HepG2 (cell line): ENCODE data around the gene NUP85. TPM values are rescaled to one million over a fixed set of nuclear protein-coding genes. Genes with fewer than 3 reads are reported as not detected.
A peak's percentile ranks its signal among the peaks of the same experiment; 100 is the strongest.

Source experiments
- AGO2 ChIP-seq: fragments of 200-400 bp; formaldehyde crosslinking; optimal IDR thresholded peaks from 2 replicates; pipeline ENCODE3; 2017; ENCODE audit warnings: mild to moderate bottlenecking, low read depth, low read length, moderate library complexity
- CAMTA2 ChIP-seq: sonication (generic); formaldehyde crosslinking; IDR thresholded peaks from 2 replicates; pipeline ENCODE4 v1.4.0; 2020; ENCODE audit warnings: mild to moderate bottlenecking, missing genetic modification reagents, borderline replicate concordance
- EP300 ChIP-seq, 3 experiments: sonication (generic) in 1 of 3; formaldehyde crosslinking in 1 of 3; IDR thresholded peaks; 2 replicates each; pipeline versions ENCODE4 v1.5.1 to v1.6.1; 2011 to 2020; ENCODE audit warnings: low read depth in 2 of 3, low read length in 2 of 3, borderline replicate concordance in 1 of 3, improper control_type of control experiment in 1 of 3, mild to moderate bottlenecking in 1 of 3, missing genetic modification reagents in 1 of 3, moderate library complexity in 1 of 3
- PAWR ChIP-seq: sonication (generic); formaldehyde crosslinking; IDR thresholded peaks from 2 replicates; pipeline ENCODE4 v1.4.0; 2020; ENCODE audit warnings: missing genetic modification reagents, mild to moderate bottlenecking, borderline replicate concordance
- PAX8 ChIP-seq: sonication (generic); formaldehyde crosslinking; IDR thresholded peaks from 2 replicates; pipeline ENCODE4 v1.8.0; 2022; ENCODE audit warnings: mild to moderate bottlenecking, missing genetic modification reagents, borderline replicate concordance
- PRMT3 ChIP-seq: sonication (generic); formaldehyde crosslinking; IDR thresholded peaks from 2 replicates; pipeline ENCODE4 v1.8.1; 2022; ENCODE audit warnings: low read depth, mild to moderate bottlenecking, moderate library complexity, missing genetic modification reagents, borderline replicate concordance
- RFX3 ChIP-seq: IDR thresholded peaks from 2 replicates; pipeline ENCODE4 v1.6.1; 2016; ENCODE audit warnings: missing biosample characterization, missing genetic modification reagents
- RFXANK ChIP-seq: IDR thresholded peaks from 2 replicates; pipeline ENCODE4 v1.6.1; 2016
- SMAD1 ChIP-seq: sonication (generic); formaldehyde crosslinking; IDR thresholded peaks from 2 replicates; pipeline ENCODE4 v1.4.0; 2020; ENCODE audit warnings: missing genetic modification reagents, low read depth, mild to moderate bottlenecking, borderline replicate concordance
- THYN1 ChIP-seq: sonication (generic); formaldehyde crosslinking; IDR thresholded peaks from 2 replicates; pipeline ENCODE4 v1.8.1; 2023; ENCODE audit warnings: low read depth, mild to moderate bottlenecking, moderate library complexity, missing genetic modification reagents, borderline replicate concordance
- TOPORS ChIP-seq: sonication (generic); formaldehyde crosslinking; IDR thresholded peaks from 2 replicates; pipeline ENCODE4 v1.8.0; 2023; ENCODE audit warnings: mild to moderate bottlenecking, missing genetic modification reagents
- ZNF343 ChIP-seq: sonication (generic); formaldehyde crosslinking; IDR thresholded peaks from 2 replicates; pipeline ENCODE4 v1.4.0; 2020; ENCODE audit warnings: mild to moderate bottlenecking, missing genetic modification reagents
- ZNF709 ChIP-seq: sonication (generic); formaldehyde crosslinking; IDR thresholded peaks from 2 replicates; pipeline ENCODE4 v1.5.0; 2020; ENCODE audit warnings: mild to moderate bottlenecking, missing genetic modification reagents
- ZNF883 ChIP-seq: sonication (generic); formaldehyde crosslinking; IDR thresholded peaks from 2 replicates; pipeline ENCODE4 v1.5.1; 2020; ENCODE audit warnings: mild to moderate bottlenecking, missing genetic modification reagents; ENCODE audit errors: not compliant biosample characterization
- polyA plus RNA-seq, 8 experiments: library from polyadenylated mRNA; depleted of rRNA in 3 of 8; stranded (reverse) in 7 of 8; unstranded in 1 of 8; fragments of >200 nt; fragmentation: Illumina TruSeq in 4 of 8; extraction: Trizol in 4 of 8; gene quantifications; 2 replicates each; pipeline versions ENCODE4 v1.2.1 to v1.2.3, GENCODE V29; 2011 to 2016; ENCODE audit warnings: low read depth in 4 of 8, missing spikeins in 1 of 8, mixed read lengths in 1 of 8; ENCODE audit not compliant: insufficient read depth in 1 of 8
- total RNA-seq, 5 experiments: library from RNA; depleted of rRNA; stranded (reverse); fragments of >200 nt; fragmentation: Illumina TruSeq; extraction: Trizol; gene quantifications; 2 replicates each; pipeline ENCODE4 v1.2.3, GENCODE V29; 2016; ENCODE audit warnings: low read depth in 1 of 5
- TF ChIP-seq, protein P1 (sequence below): sonication (generic); formaldehyde crosslinking; IDR thresholded peaks from 2 replicates; pipeline ENCODE4 v1.4.0; 2020; ENCODE audit warnings: missing genetic modification reagents, low read depth, mild to moderate bottlenecking, borderline replicate concordance
- TF ChIP-seq, protein P2 (sequence below): fragments of 450-650 bp; IDR thresholded peaks from 2 replicates; pipeline ENCODE4 v1.6.1; 2016
- TF ChIP-seq, protein P3 (sequence below): sonication (generic); formaldehyde crosslinking; IDR thresholded peaks from 2 replicates; pipeline ENCODE4 v1.4.0; 2020; ENCODE audit warnings: low read depth, missing genetic modification reagents
- TF ChIP-seq, protein P4 (sequence below): sonication (generic); formaldehyde crosslinking; IDR thresholded peaks from 2 replicates; pipeline ENCODE4 v1.5.0; 2020; ENCODE audit warnings: mild to moderate bottlenecking, missing genetic modification reagents

The NUP85 gene
- total and polyA plus RNA-seq, 2 of the 13 experiments (the other 11 are each of a cell fraction or from before 2014, with no cell fraction given), result 89.1 to 124 TPM

DNA sequence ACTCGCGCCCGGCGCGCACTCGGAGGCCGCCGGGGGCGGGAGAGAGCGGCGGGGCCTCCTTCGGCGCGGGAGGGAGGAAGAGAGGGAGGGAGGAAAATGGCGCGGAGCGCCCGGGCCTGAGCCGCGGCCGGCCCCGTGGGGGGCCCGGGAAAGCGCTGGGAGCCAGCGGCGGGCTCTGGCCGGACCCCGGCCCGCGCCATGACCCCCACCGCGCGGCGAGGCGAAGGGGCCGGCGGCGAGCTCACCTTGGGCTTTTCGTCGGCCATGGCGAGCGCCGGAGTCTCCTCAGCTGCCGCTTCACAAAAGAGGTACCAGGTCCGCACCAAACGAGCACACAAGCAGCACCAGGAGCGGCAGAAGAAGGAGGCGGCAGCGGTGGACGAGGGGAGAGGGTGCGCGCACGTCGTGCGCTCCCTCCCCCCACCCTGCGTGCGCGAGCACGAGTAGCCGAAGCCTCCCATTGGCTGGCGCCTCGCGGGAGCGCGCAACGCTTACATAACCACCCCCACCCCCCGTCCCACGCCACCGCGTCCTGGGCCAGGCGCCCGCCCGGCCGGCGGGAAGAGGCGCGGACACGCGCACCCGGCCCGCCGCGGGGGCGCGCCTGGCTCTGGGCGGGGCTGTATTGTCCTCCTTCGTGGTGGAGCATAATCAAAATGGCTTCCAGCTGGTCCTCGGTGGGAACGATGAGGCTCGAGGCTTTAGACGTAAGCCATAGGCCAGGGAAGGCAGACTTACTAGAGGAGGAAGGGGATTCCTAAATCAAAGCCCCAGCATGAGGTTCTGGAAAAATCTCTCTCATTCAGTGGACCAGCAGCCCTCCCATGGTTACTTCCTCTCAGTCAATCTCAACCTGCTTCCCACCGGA is 22.7 kb upstream of the NUP85 start, which contains the start of gene SUMO2 (continued):
- TF ChIP-seq THYN1 (no peak), PRMT3 (CRISPR knock-in tag) (peak; percentile 37; the same call in 1 of the 2 replicates), EP300 (IDR thresholded peaks at IDR 0.05; ENCODE audit: low read depth in 2 of 2, low read length in 2 of 2) (peak in 1 of 2 experiments; percentile 44; a peak in 3 of 4 replicates), EP300 (CRISPR knock-in tag; IDR thresholded peaks at IDR 0.05; ENCODE audit: borderline replicate concordance) (0 out of 2 replicates have a peak, but pooled peaks have one; percentile 39), ZNF343 (CRISPR knock-in tag) (no peak; the same call in 1 of the 2 replicates), SMAD1 (CRISPR knock-in tag) (no peak), PAX8 (CRISPR knock-in tag) (no peak), PAWR (CRISPR knock-in tag) (no peak), ZNF883 (CRISPR knock-in tag) (peak; percentile 68), RFX3 (CRISPR knock-in tag) (no peak), CAMTA2 (no peak), RFXANK (CRISPR knock-in tag) (0 out of 2 replicates have a peak, but pooled peaks have one; percentile 46), TOPORS (CRISPR knock-in tag) (peak; percentile 59; the same call in 1 of the 2 replicates), AGO2 (peak; percentile 94), ZNF709 (CRISPR knock-in tag) (0 out of 2 replicates have a peak, but pooled peaks have one; percentile 32)
- TF ChIP-seq, protein P1, sequence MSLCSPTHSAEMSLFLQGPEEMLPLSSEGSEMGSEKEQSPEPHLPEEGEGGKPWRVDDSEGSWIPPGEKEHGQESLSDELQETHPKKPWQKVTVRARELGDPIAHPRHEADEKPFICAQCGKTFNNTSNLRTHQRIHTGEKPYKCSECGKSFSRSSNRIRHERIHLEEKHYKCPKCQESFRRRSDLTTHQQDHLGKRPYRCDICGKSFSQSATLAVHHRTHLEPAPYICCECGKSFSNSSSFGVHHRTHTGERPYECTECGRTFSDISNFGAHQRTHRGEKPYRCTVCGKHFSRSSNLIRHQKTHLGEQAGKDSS (CRISPR knock-in tag), result no peak
- TF ChIP-seq, protein P2, sequence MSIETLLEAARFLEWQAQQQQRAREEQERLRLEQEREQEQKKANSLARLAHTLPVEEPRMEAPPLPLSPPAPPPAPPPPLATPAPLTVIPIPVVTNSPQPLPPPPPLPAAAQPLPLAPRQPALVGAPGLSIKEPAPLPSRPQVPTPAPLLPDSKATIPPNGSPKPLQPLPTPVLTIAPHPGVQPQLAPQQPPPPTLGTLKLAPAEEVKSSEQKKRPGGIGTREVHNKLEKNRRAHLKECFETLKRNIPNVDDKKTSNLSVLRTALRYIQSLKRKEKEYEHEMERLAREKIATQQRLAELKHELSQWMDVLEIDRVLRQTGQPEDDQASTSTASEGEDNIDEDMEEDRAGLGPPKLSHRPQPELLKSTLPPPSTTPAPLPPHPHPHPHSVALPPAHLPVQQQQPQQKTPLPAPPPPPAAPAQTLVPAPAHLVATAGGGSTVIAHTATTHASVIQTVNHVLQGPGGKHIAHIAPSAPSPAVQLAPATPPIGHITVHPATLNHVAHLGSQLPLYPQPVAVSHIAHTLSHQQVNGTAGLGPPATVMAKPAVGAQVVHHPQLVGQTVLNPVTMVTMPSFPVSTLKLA, result 0 out of 2 replicates have a peak, but pooled peaks have one; percentile 13
- TF ChIP-seq, protein P3, sequence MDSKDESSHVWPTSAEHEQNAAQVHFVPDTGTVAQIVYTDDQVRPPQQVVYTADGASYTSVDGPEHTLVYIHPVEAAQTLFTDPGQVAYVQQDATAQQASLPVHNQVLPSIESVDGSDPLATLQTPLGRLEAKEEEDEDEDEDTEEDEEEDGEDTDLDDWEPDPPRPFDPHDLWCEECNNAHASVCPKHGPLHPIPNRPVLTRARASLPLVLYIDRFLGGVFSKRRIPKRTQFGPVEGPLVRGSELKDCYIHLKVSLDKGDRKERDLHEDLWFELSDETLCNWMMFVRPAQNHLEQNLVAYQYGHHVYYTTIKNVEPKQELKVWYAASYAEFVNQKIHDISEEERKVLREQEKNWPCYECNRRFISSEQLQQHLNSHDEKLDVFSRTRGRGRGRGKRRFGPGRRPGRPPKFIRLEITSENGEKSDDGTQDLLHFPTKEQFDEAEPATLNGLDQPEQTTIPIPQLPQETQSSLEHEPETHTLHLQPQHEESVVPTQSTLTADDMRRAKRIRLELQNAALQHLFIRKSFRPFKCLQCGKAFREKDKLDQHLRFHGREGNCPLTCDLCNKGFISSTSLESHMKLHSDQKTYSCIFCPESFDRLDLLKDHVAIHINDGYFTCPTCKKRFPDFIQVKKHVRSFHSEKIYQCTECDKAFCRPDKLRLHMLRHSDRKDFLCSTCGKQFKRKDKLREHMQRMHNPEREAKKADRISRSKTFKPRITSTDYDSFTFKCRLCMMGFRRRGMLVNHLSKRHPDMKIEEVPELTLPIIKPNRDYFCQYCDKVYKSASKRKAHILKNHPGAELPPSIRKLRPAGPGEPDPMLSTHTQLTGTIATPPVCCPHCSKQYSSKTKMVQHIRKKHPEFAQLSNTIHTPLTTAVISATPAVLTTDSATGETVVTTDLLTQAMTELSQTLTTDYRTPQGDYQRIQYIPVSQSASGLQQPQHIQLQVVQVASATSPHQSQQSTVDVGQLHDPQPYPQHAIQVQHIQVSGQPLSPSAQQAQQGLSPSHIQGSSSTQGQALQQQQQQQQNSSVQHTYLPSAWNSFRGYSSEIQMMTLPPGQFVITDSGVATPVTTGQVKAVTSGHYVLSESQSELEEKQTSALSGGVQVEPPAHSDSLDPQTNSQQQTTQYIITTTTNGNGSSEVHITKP (CRISPR knock-in tag), result 0 out of 2 replicates have a peak, but pooled peaks have one; percentile 6
- TF ChIP-seq, protein P4, sequence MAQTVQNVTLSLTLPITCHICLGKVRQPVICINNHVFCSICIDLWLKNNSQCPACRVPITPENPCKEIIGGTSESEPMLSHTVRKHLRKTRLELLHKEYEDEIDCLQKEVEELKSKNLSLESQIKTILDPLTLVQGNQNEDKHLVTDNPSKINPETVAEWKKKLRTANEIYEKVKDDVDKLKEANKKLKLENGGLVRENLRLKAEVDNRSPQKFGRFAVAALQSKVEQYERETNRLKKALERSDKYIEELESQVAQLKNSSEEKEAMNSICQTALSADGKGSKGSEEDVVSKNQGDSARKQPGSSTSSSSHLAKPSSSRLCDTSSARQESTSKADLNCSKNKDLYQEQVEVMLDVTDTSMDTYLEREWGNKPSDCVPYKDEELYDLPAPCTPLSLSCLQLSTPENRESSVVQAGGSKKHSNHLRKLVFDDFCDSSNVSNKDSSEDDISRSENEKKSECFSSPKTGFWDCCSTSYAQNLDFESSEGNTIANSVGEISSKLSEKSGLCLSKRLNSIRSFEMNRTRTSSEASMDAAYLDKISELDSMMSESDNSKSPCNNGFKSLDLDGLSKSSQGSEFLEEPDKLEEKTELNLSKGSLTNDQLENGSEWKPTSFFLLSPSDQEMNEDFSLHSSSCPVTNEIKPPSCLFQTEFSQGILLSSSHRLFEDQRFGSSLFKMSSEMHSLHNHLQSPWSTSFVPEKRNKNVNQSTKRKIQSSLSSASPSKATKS (CRISPR knock-in tag), result no peak
